ENCODE data around the gene C1orf232. TPM values are rescaled to one million over a fixed set of nuclear protein-coding genes. Genes with fewer than 3 reads are reported as not detected.

Gene C1orf232
- total and polyA plus RNA-seq, 2 of the 8 experiments (the other 6 are each of a cell fraction or from before 2014, with no cell fraction given): not detected

DNA sequence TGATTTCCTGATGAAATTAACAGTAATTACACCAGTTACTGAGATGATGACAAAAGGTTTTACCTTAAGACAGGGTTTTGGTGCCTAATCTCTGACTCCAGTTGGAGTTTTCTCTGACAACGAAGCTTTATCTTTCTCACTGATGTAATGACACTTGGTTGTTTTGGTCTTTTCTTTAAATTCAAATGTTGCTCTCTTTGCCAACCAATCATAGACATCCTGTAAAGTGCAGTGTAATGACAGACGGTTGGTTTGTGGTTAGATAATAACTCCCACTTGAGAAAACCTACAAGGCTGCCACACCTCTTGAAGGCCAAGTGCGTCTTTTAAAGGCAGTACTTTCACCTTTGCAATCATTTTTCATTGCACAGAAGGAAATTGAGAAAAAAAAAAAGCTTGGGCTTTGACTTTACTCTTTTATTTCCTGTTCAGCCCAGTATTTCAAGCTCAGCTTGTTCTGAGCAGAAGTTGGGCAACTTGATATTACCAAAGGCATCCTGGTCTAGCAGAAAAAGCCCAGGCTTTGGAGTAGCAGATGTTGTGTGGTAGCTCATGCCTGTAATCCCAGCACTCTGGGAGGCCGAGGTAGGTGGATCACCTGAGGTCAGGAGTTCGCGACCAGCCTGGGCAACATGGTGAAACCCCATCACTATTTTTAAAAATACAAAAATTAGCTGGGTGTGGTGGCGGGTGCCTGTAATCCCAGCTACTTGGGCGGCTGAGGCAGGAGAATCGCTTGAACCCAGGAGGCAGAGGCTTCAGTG lies 42.3 kb downstream of the C1orf232 start:
- Histone ChIP-seq H3K56ac (replicated peaks; ENCODE audit: insufficient read length, low read depth, low read length) (no peak overlapping the region), H2AK5ac (ENCODE audit: low read depth, low read length) (no peak overlapping the region), H3K4me1 (replicated peaks in 1 of 4; ENCODE audit: control insufficient read depth in 3 of 4, insufficient read depth in 4 of 4, low read length in 3 of 4) (no peaks in the 10 kb centered on the region), H4K91ac (replicated peaks; ENCODE audit: insufficient read length, low read length) (no peak overlapping the region), H3K23me2 (ENCODE audit: low read depth, low read length) (no peaks in the 10 kb centered on the region; the same call in 1 of the 2 replicates), H3K79me1 (ENCODE audit: low read depth, low read length) (no peaks in the 10 kb centered on the region), H2BK120ac (replicated peaks; ENCODE audit: low read depth, low read length) (no peak overlapping the region), H3K79me2 (ENCODE audit: control insufficient read depth in 1 of 2, insufficient read depth in 2 of 2, low read length in 2 of 2) (no peaks in the 10 kb centered on the region), H4K5ac (ENCODE audit: insufficient read length, low read depth, low read length) (no peak overlapping the region), H4K8ac (ENCODE audit: extremely low read depth, insufficient read depth, low read length) (no peak overlapping the region), H3K27me3 (replicated peaks in 1 of 4; ENCODE audit: control insufficient read depth in 3 of 4, extremely low read depth in 1 of 4, insufficient read depth in 3 of 4, low read length in 3 of 4) (no peaks in the 10 kb centered on the region), H3K4me2 (ENCODE audit: insufficient read depth in 1 of 2, low read depth in 2 of 2, low read length in 2 of 2) (no peak overlapping the region), H2BK12ac (ENCODE audit: low read depth, low read length) (no peak overlapping the region), H3K23ac (ENCODE audit: insufficient read length) (no peak overlapping the region), H4K20me1 (replicated peaks in 1 of 2; ENCODE audit: control insufficient read depth in 1 of 2, insufficient read depth in 2 of 2, low read length in 2 of 2) (peaks cover 0 to 2% of the 10 kb centered on the region in 2 experiments), H3K9ac (replicated peaks in 1 of 4; ENCODE audit: extremely low read depth in 1 of 4, low read depth in 3 of 4, low read length in 3 of 4) (no peak overlapping the region), H2BK5ac (ENCODE audit: low read depth, low read length) (no peak overlapping the region), H3K18ac (ENCODE audit: extremely low read depth, low read length) (no peak overlapping the region), H3K9me3 (ENCODE audit: insufficient read depth in 2 of 2, low read depth in 1 of 2, low read length in 1 of 2) (no peaks in the 10 kb centered on the region), H2BK15ac (ENCODE audit: low read length) (no peak overlapping the region), H3K4me3 (ENCODE audit: extremely low read depth in 1 of 4, insufficient read depth in 2 of 4, low read depth in 3 of 4, low read length in 4 of 4) (no peak overlapping the region), H3K14ac (ENCODE audit: insufficient read length) (no peak overlapping the region), H3K27ac (ENCODE audit: low read depth, low read length) (no peak overlapping the region), H3K36me3 (ENCODE audit: control insufficient read depth in 2 of 4, insufficient read depth in 4 of 4, low read length in 3 of 4) (peaks cover 0 to 9% (median 0%) of the 10 kb centered on the region in 4 experiments; a peak in 2 of 8 replicates), H2BK20ac (ENCODE audit: low read length) (no peak overlapping the region), H2AFZ (ENCODE audit: low read length) (no peak overlapping the region), H3K4ac (replicated peaks; ENCODE audit: insufficient read length, low read depth, low read length) (no peak overlapping the region)
- DNase-seq (ENCODE audit: low read depth in 1 of 2, low spot score in 2 of 2): peak in 1 of 2 experiments; percentile 26
- CTCF ChIA-PET (ENCODE audit: partially characterized antibody): interaction anchor here (1.1 to 4.2 kb wide), 6 partner anchors 13 to 97 kb away, joined by 3 to 44 read pairs (median 4); partner anchors contain the start of genes CNKSR1 and ZNF593
- POLR2A ChIA-PET (ENCODE audit: partially characterized antibody): interaction anchor here (0.6 to 1.9 kb wide), 3 partner anchors 8 to 62 kb away, joined by 3 to 4 read pairs (median 4); no protein-coding TSS in a partner anchor
- no peak for FAIRE-seq
- 86% methylated on average over 9 of the region's 9 CpGs; no CpG with 5 or more reads in 1 of the 2 experiments for WGBS, 2 experiments (ENCODE audit: extremely low coverage in 1 of 2, insufficient coverage in 1 of 2, insufficient read length in 1 of 2, insufficient replicate concordance in 2 of 2, low coverage in 1 of 2, low lambda C conversion rate in 2 of 2, missing lambda C conversion rate in 1 of 2)
- TF ChIP-seq TAF1 (IDR thresholded peaks at IDR 0.05; ENCODE audit: low read depth, low read length): no peak
- TF ChIP-seq POLR2A (IDR thresholded peaks at IDR 0.05; ENCODE audit: control extremely low read depth in 1 of 2, low read depth in 2 of 2, low read length in 2 of 2): no peak
- no peak for TF ChIP-seq KDM1A (IDR thresholded peaks at IDR 0.05; ENCODE audit: borderline replicate concordance, low read length)
- no peak for TF ChIP-seq HDAC6 (IDR thresholded peaks at IDR 0.05; ENCODE audit: low read depth, low read length)
- TF ChIP-seq RNF2 (IDR thresholded peaks at IDR 0.05; ENCODE audit: borderline replicate concordance, low read depth, low read length, missing control alignments, poor library complexity, severe bottlenecking): no peak
- TF ChIP-seq, protein P1, sequence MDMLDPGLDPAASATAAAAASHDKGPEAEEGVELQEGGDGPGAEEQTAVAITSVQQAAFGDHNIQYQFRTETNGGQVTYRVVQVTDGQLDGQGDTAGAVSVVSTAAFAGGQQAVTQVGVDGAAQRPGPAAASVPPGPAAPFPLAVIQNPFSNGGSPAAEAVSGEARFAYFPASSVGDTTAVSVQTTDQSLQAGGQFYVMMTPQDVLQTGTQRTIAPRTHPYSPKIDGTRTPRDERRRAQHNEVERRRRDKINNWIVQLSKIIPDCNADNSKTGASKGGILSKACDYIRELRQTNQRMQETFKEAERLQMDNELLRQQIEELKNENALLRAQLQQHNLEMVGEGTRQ (IDR thresholded peaks at IDR 0.05; ENCODE audit: low read length): no peak
- TF ChIP-seq PHF8 (conservative IDR thresholded peaks at IDR 0.05; ENCODE audit: low read depth, low read length): no peak
- no peak for TF ChIP-seq CTBP2 (IDR thresholded peaks at IDR 0.05; ENCODE audit: borderline replicate concordance, insufficient read depth, insufficient read length, low read length)
- no peak for TF ChIP-seq SP2 (IDR thresholded peaks at IDR 0.05; ENCODE audit: low read length)
- no peak for TF ChIP-seq SUZ12 (IDR thresholded peaks at IDR 0.05; ENCODE audit: low read length)
- no peak for TF ChIP-seq NRF1 (IDR thresholded peaks at IDR 0.05; ENCODE audit: low read depth, low read length)

All from H1 (cell line).